Spinal cord (tissue), 10 donors: Measurements from ENCODE around the gene ASS1. TPM values are rescaled to one million over a fixed set of nuclear protein-coding genes. Genes with fewer than 3 reads are reported as not detected.

Experiments used
- DNase-seq, 6 donors: peaks; one replicate each; pipeline versions ENCODE4 v3.0.0 to v3.0.0-alpha.2; 2013 to 2015; ENCODE audit warnings: low spot score in 6 of 6, low read depth in 4 of 6
- H3K27ac ChIP-seq: one replicate; pipeline ENCODE4 v1.5.1; 2013; ENCODE audit warnings: low read depth, low read length, control low read depth
- H3K27me3 ChIP-seq: one replicate; pipeline ENCODE4 v1.6.1; 2013; ENCODE audit warnings: low read length; ENCODE audit not compliant: control insufficient read depth, insufficient read depth
- H3K36me3 ChIP-seq: one replicate; pipeline ENCODE4 v1.6.1; 2013; ENCODE audit warnings: low read length; ENCODE audit not compliant: control insufficient read depth, insufficient read depth
- H3K4me1 ChIP-seq: one replicate; pipeline ENCODE4 v1.6.1; 2013; ENCODE audit warnings: low read length; ENCODE audit not compliant: control insufficient read depth, insufficient read depth
- H3K4me3 ChIP-seq: one replicate; pipeline ENCODE4 v1.5.1; 2013; ENCODE audit warnings: low read depth, low read length, control low read depth
- H3K9me3 ChIP-seq: one replicate; pipeline ENCODE4 v1.6.1; 2013; ENCODE audit warnings: low read length; ENCODE audit not compliant: control insufficient read depth, insufficient read depth
- WGBS: methylation state at CpG from one replicate; pipeline ENCODE4 v1.1.5; 2013; ENCODE audit warnings: missing lambda C conversion rate; ENCODE audit not compliant: insufficient coverage; 5-methylcytosine and 5-hydroxymethylcytosine counted together
- polyA plus RNA-seq, 2 donors: library from polyadenylated mRNA; unstranded; fragments of 120-200 nt; gene quantifications; one replicate each; pipeline ENCODE4 v1.2.1, GENCODE V29; 2013; ENCODE audit not compliant: insufficient read length in 2 of 2
- total RNA-seq, 2 donors: library from RNA; depleted of rRNA in 1 of 2; stranded (reverse); fragments of 120-200 nt in 1 of 2; fragments of >200 nt in 1 of 2; gene quantifications; one replicate each; pipeline versions ENCODE4 v1.2.3 to v1.2.4, GENCODE V29; 2013 to 2014
- donor health status: healthy.

Gene ASS1
- total and polyA plus RNA-seq, 4 donors: 40.2 to 234 (median 62.9) TPM

DNA sequence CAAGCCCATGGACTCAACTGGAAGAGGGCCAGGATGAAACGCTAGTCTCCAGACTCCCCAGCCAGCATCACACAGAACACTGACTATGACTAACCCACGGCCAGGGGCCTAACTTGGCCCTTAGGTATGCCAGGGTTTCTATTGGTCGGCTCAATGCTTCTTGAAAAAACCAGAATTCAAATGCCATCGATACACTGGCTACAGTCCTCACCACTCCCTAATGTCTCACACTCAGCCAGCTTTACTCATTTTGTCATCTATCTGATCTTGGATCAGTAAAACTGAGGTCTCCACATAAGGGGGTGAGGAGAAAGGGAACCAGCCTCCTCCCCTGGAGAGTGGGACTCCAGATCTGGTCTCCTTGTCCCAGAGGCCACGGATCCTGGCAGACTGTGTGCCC is 75.2 kb downstream of the ASS1 start:
- Histone ChIP-seq H3K27ac (no peak overlapping the region), H3K4me1 (peaks cover 27% of the 10 kb centered on the region), H3K9me3 (no peaks in the 10 kb centered on the region), H3K4me3 (no peak overlapping the region), H3K36me3 (no peaks in the 10 kb centered on the region), H3K27me3 (peaks cover 16% of the 10 kb centered on the region)
- WGBS: 93% methylated on average over 5 of the region's 5 CpGs
- DNase-seq: no peak

GRCh38 chr9:130521715-130522114 is 77.0 kb downstream of the ASS1 start:
- 29% methylated on average over 1 of the region's 5 CpGs for WGBS
- DNase-seq: no peak
- Histone ChIP-seq H3K27ac (no peak overlapping the region), H3K27me3 (peaks cover 25% of the 10 kb centered on the region), H3K4me1 (peaks cover 27% of the 10 kb centered on the region), H3K9me3 (no peaks in the 10 kb centered on the region), H3K36me3 (no peaks in the 10 kb centered on the region), H3K4me3 (no peak overlapping the region)

DNA sequence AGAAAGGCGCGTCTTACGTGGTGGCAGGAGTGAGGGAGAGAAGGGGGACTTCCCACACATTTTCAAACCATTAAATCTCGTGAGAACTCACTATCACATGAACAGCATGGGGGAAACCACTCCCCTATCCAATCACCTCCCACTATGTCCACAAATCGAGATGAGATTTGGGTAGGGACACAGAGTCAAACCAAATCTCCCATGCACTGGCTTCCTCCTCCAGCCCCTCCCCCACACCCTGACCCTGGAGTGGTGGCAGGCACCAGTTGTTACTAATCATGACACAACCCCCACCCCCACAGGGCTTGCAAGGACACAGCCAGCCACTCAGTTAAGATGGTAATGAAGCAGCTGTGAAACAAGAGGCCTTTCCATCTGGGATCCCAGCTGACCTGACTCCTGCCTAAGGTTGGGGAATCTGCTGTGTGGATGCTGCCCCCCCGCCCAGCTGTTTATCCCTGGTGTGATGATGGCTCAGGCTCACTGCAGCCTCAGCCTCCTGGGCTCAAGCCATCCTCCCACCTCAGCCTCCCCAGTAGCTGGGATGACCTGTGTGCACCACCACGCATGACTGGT is 77.6 kb downstream of the ASS1 start:
- DNase-seq: no peak
- peaks cover 26% of the 10 kb centered on the region for H3K27me3 ChIP-seq

DNA sequence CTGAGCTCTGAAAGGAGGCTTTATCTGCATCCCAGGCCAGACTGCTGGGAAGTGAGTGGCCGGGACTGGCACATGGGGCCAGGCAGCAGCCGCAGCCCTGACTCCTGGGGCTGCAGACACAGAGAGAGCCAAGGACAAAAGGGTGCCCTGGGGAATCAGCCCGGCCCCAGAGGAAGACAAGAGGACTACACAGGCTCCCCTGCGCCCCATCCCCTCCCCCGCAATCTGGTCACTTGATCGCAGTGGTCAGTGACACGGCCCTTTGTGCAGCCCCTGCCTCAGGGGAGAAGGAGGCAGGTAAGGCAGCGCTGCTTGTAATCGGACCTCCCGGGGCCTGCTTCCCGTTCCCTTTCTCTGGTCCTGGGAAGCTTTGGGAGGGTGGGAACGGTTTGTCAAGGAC is 79.2 kb downstream of the ASS1 start:
- Histone ChIP-seq H3K36me3 (no peaks in the 10 kb centered on the region), H3K27me3 (peaks cover 30% of the 10 kb centered on the region), H3K9me3 (no peaks in the 10 kb centered on the region), H3K27ac (peak overlapping the region; percentile 25), H3K4me1 (peaks cover 26% of the 10 kb centered on the region), H3K4me3 (no peak overlapping the region)
- DNase-seq: peak in 1 of 6 donors; percentile 38
- 20% methylated on average over 12 of the region's 12 CpGs for WGBS

More for the DNA sequence above, 77.6 kb downstream of the ASS1 start:
- H3K27ac ChIP-seq: no peak overlapping the region
- H3K9me3 ChIP-seq: no peaks in the 10 kb centered on the region
- H3K36me3 ChIP-seq: no peaks in the 10 kb centered on the region
- H3K4me3 ChIP-seq: no peak overlapping the region
- WGBS: 100% methylated on average over 1 of the region's 7 CpGs
- peaks cover 27% of the 10 kb centered on the region for H3K4me1 ChIP-seq

DNA sequence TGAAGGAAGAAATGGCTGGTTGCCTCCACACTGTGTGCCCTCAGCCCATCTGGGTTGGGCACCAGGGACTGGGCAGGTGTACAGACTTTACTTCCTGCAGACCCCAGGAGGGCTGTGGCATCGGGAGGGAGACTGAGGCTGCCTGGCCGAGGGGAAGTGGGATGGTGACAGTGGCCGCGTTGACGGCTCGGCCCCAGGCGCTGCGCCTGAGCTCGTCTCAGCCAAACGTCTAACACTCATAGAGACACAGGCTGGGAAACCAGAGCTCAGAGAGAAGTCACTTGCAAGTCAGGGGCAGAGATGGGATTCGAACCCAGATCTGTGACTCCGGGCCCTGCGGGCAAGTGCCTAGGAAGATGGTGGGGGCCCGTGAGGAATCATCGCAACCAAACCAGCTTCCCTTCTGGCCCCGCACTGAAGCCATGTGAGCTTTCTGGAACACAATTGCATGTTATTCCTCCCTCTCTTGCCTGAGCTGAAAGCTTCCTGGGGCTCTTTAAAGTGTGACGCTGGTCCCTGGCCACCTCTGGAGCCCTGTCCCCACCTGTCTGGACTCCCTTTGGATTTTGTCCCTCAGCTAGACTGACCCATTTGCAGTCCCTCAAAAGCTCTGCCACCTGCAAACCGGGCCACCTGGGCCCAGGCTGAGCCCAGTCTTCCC is 81.6 kb downstream of the ASS1 start:
- 82% methylated on average over 18 of the region's 18 CpGs for WGBS
- Histone ChIP-seq H3K27ac (no peak overlapping the region), H3K36me3 (no peaks in the 10 kb centered on the region), H3K9me3 (no peaks in the 10 kb centered on the region), H3K4me1 (peaks cover 22% of the 10 kb centered on the region), H3K27me3 (peaks cover 30% of the 10 kb centered on the region), H3K4me3 (no peak overlapping the region)
- DNase-seq: no peak

- H3K27ac ChIP-seq: no peak overlapping the region
- H3K4me3 ChIP-seq: no peak overlapping the region
- H3K9me3 ChIP-seq: no peaks in the 10 kb centered on the region
- WGBS: 70% methylated on average over 30 of the region's 31 CpGs
- peaks cover 30% of the 10 kb centered on the region for H3K27me3 ChIP-seq
- DNase-seq: no peak
- peaks cover 22% of the 10 kb centered on the region for H3K4me1 ChIP-seq
- H3K36me3 ChIP-seq: no peaks in the 10 kb centered on the region
These were observed 82.3 kb downstream of the ASS1 start for GRCh38 chr9:130526854-130527650.

GRCh38 chr9:130527651-130528310 is 83.0 kb downstream of the ASS1 start:
- Histone ChIP-seq H3K4me3 (no peak overlapping the region), H3K9me3 (no peaks in the 10 kb centered on the region), H3K4me1 (peaks cover 19% of the 10 kb centered on the region), H3K27me3 (peaks cover 34% of the 10 kb centered on the region), H3K27ac (no peak overlapping the region), H3K36me3 (no peaks in the 10 kb centered on the region)
- no peak for DNase-seq
- 71% methylated on average over 9 of the region's 13 CpGs for WGBS

DNA sequence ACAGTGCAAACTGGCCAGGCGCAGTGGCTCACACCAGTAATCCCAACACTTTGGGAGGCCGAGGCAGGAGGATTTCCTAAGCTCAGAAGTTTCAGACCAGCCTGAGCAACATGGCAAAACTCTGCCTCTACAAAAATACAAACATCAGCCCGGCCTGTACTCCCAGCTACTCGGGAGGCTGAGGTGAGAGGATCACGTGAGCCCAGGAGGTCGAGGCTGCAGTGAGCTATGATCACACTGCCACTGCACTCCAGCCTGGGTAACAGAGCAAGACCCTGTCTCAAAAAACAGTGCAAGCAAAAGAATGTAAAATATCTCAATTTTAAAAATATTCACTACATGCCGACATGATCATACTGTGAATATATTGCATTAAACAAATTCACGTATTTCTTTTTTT is 83.9 kb downstream of the ASS1 start:
- no peak overlapping the region for H3K4me3 ChIP-seq
- no peak overlapping the region for H3K27ac ChIP-seq
- WGBS: 82% methylated on average over 3 of the region's 8 CpGs
- H3K27me3 ChIP-seq: peaks cover 29% of the 10 kb centered on the region
- H3K36me3 ChIP-seq: no peaks in the 10 kb centered on the region
- H3K4me1 ChIP-seq: peaks cover 10% of the 10 kb centered on the region
- no peak for DNase-seq
- H3K9me3 ChIP-seq: no peaks in the 10 kb centered on the region

DNA sequence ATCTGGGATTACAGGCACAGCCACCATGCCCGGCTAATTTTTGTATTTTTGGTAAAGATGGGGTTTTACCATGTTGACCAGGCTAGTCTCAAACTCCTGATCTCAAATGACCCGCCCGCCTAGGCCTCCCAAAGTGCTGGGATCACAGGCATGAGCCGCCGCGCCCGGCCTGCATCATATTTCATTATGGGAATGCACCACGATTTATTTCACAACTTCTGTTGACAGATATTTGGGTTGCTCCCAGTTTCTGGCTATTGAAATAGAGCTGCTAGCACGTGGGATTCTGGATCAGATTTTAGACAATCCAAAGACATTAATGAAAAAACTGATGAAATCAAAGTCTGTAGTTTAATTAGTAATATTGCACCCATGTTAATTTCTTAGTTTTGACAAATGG is 86.2 kb downstream of the ASS1 start:
- H3K36me3 ChIP-seq: no peaks in the 10 kb centered on the region
- peaks cover 7% of the 10 kb centered on the region for H3K4me1 ChIP-seq
- H3K9me3 ChIP-seq: no peaks in the 10 kb centered on the region
- whole genome bisulfite sequencing: 78% methylated on average over 7 of the region's 9 CpGs
- no peak overlapping the region for H3K27ac ChIP-seq
- no peak overlapping the region for H3K4me3 ChIP-seq
- DNase-seq: no peak
- peaks cover 39% of the 10 kb centered on the region for H3K27me3 ChIP-seq
